Measurements from ENCODE around the gene SH3BP5. TPM values are rescaled to one million over a fixed set of nuclear protein-coding genes. Genes with fewer than 3 reads are reported as not detected.
"Not testable (repeated sequence)": the region's sequence is repeated elsewhere in the genome, so short reads cannot be mapped to it uniquely, and the experiment has no call there.

SH3BP5 gene
- total RNA-seq, 2 donors from 2014 or later: 14.4 to 18.4 TPM

DNA sequence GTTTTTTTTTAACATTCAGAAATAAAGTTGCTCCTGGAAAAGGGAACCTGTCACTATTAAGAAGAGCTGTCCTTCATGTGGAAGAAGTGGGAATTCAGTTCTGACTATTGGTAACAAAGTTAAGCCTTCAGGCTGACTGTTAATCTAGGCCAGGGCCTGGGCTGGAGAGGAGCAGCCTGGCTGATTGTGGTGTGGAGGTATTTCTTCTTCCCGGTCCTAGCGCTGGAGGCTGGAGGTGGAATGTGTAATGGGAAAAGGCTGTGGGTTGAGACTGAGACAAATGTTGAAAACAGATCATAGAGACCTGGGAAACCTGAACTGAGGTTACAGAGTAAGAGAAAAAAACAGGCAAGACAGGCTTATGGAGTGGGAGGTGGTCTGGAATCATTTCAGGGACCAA is 23.8 kb upstream of the SH3BP5 start:
- TF ChIP-seq, protein P1, sequence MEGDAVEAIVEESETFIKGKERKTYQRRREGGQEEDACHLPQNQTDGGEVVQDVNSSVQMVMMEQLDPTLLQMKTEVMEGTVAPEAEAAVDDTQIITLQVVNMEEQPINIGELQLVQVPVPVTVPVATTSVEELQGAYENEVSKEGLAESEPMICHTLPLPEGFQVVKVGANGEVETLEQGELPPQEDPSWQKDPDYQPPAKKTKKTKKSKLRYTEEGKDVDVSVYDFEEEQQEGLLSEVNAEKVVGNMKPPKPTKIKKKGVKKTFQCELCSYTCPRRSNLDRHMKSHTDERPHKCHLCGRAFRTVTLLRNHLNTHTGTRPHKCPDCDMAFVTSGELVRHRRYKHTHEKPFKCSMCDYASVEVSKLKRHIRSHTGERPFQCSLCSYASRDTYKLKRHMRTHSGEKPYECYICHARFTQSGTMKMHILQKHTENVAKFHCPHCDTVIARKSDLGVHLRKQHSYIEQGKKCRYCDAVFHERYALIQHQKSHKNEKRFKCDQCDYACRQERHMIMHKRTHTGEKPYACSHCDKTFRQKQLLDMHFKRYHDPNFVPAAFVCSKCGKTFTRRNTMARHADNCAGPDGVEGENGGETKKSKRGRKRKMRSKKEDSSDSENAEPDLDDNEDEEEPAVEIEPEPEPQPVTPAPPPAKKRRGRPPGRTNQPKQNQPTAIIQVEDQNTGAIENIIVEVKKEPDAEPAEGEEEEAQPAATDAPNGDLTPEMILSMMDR (IDR thresholded peaks at IDR 0.05): no peak
- Histone ChIP-seq H3K9me3 (peaks cover 0 to 5% of the 10 kb centered on the region in 2 donors), H3K4me3 (no peak overlapping the region), H3K4me1 (no peaks in the 10 kb centered on the region), H3K27ac (no peak overlapping the region), H3K36me3 (no peaks in the 10 kb centered on the region), H3K27me3 (no peaks in the 10 kb centered on the region)
- DNase-seq (ENCODE audit: low spot score): no peak

DNA sequence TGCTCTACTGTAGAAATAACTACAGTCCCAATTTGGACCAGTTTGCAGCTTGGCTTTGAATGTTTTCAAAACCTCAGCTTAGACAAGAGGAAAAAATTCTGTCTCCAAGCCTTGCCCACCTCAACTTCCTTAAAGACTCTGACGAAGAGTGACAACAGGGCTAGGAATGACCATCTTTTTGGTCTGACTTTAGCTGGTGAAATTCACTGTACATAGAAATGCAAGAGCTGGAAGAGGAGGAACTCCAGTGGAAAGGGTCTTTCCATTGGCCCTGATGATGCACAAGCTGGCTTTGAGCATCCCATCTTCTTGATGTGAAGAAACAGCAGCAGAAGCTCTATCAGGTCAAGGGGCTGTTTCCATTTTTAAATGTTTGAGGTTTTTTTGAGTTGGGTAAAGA is 22.7 kb upstream of the SH3BP5 start:
- Histone ChIP-seq H3K27me3 (no peaks in the 10 kb centered on the region), H3K9me3 (peaks cover 0 to 5% of the 10 kb centered on the region in 2 donors), H3K4me3 (no peak overlapping the region), H3K4me1 (no peaks in the 10 kb centered on the region), H3K27ac (no peak overlapping the region), H3K36me3 (no peaks in the 10 kb centered on the region)
- TF ChIP-seq, protein P1 (IDR thresholded peaks at IDR 0.05): no peak
- no peak for DNase-seq (ENCODE audit: low spot score)

DNA sequence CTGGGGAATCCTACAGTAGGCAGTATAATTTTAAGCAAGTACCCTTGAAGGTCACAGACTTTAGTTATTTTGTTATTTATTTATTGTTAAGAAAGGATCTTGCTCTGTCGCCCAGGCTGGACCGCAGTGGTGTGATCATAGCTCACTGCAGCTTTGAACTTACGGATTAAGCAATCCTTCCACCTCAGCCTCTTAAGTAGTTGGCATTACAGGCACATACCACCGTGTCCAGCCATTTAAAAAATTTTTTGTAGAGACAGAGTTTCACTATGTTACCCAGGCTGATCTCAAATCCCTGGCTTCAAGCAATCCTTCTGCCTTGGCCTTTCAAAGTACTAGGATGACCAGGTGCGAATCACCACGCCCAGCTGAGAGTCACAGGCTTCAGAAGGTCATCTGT is 22.1 kb upstream of the SH3BP5 start:
- H3K27ac ChIP-seq: no peak overlapping the region

DNA sequence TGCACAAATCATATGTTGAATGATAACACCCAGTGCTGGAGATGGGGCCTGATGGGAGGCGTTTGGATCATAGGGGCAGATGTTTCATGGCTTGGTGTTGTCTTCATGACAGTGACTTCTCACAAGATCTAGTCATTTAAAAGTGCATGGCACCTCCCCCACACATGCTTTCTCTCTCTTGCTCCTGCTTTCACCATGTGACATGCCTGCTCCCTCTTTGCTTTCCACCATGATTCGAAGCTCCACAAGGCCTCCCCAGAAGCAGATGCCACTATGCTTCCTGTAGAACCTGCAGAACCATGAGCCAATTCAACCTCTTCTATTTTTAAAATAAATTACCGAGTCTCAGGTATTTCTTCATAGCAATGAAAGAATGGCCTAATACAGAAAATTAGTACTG is 17.8 kb upstream of the SH3BP5 start:
- H3K27ac ChIP-seq: no peak overlapping the region
- no peaks in the 10 kb centered on the region for H3K27me3 ChIP-seq

More for the DNA sequence above, 22.1 kb upstream of the SH3BP5 start:
- TF ChIP-seq, protein P1 (IDR thresholded peaks at IDR 0.05): no peak
- no peak for DNase-seq (ENCODE audit: low spot score)
- Histone ChIP-seq H3K27me3 (no peaks in the 10 kb centered on the region), H3K4me3 (no peak overlapping the region), H3K4me1 (no peaks in the 10 kb centered on the region), H3K36me3 (no peaks in the 10 kb centered on the region), H3K9me3 (peaks cover 0 to 10% of the 10 kb centered on the region in 2 donors)

DNA sequence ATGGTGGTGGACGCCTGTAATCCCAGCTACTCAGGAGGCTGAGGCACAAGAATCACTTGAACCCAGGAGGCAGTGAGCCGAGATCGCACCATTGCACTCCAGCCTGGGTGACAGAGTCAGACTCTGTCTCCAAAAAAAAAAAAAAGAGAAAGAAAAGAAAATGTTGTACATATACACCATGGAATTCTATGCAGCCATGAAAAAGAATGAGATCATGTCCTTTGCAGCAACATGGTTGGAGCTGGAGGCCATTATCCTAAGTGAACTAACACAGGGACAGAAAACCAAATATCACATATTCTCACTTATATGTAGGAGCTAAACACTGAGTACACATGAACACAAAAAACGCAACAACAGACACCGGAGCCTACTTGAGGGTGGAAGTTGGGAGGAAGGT is 17.1 kb upstream of the SH3BP5 start:
- H3K9me3 ChIP-seq: peaks cover 0 to 10% of the 10 kb centered on the region in 2 donors
- not testable (repeated sequence) for H3K4me1 ChIP-seq; H3K27me3 ChIP-seq; H3K27ac ChIP-seq; H3K36me3 ChIP-seq; DNase-seq (ENCODE audit: low spot score); H3K4me3 ChIP-seq

More for the DNA sequence above, 17.8 kb upstream of the SH3BP5 start:
- TF ChIP-seq, protein P1 (IDR thresholded peaks at IDR 0.05): no peak
- no peak for DNase-seq (ENCODE audit: low spot score)
- no peaks in the 10 kb centered on the region for H3K36me3 ChIP-seq
- H3K4me3 ChIP-seq: no peak overlapping the region
- H3K4me1 ChIP-seq: no peaks in the 10 kb centered on the region
- H3K9me3 ChIP-seq: peaks cover 0 to 10% of the 10 kb centered on the region in 2 donors

DNA sequence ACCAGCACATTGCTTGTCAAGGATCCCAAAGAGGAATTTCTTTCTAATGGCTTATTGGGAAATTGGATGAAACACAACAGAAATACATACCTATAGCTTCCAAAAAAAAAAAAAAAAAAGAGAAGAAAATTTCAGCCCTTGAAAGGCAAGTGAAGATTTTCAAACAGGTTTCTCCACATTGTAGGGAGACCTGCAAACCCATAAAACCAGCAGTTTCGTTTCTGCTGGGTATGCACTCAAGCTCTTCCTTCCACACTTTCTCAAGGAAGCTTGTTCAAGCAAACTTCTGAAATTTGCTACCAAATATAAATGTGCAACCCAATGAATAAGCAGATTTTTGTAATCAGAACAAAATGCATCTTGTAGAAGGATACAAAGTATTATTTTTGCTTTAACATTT is 15.9 kb upstream of the SH3BP5 start:
- Histone ChIP-seq H3K4me1 (no peaks in the 10 kb centered on the region), H3K36me3 (no peaks in the 10 kb centered on the region), H3K9me3 (peaks cover 0 to 10% of the 10 kb centered on the region in 2 donors), H3K27ac (no peak overlapping the region), H3K4me3 (no peak overlapping the region), H3K27me3 (no peaks in the 10 kb centered on the region)
- TF ChIP-seq, protein P1 (IDR thresholded peaks at IDR 0.05): no peak
- DNase-seq (ENCODE audit: low spot score): no peak

Measured in right atrium auricular region (tissue), 2 donors.